Stimulated activated CD4-positive, alpha-beta T cell treated with anti-CD3 and anti-CD28 coated beads, Interleukin-1b, Interleukin-23, amount 100 ng/mL, for 48 hours (primary cell): Measurements from ENCODE around the gene CYP2W1.
A peak's percentile ranks its signal among the peaks of the same experiment; 100 is the strongest.

ENCODE experiments used
- DNase-seq: peaks from one replicate; pipeline ENCODE4 v3.0.0-alpha.2; 2020

Gene CYP2W1

DNA sequence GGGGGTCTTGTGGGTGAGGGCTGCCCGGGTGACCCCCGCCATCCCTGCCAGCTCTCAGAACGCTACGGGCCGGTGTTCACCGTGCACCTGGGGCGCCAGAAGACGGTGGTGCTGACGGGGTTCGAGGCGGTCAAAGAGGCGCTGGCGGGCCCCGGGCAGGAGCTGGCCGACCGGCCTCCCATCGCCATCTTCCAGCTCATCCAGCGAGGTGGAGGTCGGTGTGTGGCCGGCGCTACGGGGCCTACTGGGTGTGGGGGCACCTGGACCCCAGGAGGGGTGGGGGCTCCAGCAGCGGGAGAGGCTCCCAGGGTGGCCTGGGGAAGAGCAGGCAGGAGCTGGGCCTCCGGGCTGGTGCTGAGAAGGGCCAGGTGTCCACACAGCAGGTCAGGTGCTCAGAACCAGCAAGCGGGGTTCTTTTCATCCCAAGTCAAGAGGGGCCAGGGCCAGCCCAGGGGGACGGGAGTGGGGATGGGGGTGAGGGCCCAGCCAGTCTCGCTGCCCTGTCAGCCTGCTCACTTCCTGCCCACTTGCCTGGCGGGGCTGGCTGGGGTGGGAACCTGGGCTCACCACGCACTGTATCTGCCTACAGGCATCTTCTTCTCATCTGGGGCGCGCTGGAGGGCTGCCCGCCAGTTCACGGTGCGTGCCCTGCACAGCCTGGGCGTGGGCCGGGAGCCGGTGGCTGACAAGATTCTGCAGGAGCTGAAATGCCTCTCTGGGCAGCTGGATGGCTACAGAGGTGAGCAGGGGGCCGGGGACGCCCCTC is 1.6 kb downstream of the CYP2W1 start:
- DNase-seq, result no peak

DNA sequence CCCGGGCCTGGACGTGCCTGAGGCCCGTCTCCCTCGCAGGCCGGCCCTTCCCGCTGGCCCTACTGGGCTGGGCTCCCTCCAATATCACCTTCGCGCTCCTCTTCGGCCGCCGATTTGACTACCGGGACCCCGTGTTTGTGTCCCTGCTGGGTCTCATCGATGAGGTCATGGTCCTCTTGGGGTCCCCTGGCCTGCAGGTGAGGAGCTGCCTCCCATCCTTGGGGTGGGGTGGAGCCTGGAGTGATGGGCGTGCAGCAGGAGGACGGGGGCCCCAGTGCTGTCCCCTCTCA is 2.1 kb downstream of the CYP2W1 start:
- DNase-seq, result no peak

DNA sequence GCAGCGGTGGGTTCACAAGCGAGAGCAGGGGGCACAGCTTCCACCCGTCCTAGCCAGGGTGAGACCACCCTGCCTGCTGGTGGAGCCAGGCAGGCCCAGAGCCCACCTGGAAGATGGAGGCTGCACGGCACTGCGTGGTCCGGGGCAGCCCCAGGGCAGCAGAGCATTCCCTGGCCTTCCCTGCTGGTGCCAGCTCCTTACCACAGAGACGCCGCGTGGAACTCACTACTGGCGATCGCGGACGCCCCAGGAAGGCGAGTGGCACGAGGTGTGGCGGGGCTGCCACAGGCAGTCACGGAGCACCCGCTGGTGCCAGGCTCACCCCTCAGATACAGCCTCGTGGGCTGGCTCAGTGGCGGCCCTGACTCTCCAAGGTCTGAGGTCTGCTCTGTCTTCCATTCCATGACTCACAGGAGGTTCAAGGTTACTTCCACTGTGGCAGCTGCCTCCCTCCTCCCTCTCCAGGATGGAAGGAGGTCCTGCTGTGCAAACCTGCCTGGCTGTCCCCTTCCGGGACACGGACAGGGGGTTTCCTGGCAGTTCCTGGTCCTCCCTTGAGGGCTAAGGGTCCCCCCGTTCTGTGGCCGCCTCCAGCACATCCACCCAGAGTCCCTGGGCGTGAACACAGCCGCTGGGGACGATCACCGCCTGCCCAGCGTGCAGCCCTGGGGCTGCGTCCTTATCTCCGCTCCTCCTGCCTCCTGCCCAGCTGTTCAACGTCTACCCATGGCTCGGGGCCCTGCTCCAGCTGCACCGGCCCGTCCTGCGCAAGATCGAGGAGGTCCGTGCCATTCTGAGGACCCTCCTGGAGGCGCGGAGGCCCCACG is 3.1 kb downstream of the CYP2W1 start:
- DNase-seq, result no peak

DNA sequence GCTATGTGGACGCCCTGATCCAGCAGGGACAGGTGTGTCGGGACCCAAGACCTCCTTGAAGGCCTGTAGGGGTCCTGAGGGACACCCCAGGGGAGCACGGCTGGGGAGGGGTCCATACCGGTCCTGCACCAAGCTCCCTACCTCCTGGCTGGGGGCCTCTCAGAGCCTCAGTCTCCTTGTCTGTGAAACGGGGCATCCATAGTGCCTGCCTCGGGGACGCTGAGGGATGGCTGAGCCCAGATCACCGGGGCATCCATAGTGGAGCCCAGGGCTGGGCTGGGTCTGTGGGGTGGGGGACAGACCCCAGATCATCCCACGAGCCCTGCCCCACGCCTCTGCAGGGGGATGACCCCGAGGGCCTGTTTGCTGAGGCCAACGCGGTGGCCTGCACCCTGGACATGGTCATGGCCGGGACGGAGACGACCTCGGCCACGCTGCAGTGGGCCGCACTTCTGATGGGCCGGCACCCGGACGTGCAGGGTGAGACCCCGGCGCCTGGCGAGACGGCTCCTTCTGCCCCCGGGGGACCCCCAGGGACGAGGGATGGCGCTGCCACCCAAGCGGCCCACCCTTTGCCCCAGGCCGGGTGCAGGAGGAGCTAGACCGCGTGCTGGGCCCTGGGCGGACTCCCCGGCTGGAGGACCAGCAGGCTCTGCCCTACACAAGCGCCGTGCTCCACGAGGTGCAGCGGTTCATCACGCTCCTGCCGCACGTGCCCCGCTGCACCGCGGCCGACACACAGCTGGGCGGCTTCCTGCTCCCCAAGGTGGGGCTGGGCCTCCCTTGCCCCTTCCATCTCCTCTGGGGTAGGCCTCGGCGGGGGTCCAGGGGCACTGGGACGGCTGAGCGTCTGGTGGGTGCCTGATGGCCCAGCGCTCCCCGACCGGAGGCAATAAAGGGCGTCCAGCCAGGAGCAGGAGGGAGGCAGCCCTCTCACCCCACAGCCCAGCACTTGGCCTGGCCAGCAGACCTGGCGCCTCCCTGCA is 4.1 kb downstream of the CYP2W1 start:
- no peak for DNase-seq

DNA sequence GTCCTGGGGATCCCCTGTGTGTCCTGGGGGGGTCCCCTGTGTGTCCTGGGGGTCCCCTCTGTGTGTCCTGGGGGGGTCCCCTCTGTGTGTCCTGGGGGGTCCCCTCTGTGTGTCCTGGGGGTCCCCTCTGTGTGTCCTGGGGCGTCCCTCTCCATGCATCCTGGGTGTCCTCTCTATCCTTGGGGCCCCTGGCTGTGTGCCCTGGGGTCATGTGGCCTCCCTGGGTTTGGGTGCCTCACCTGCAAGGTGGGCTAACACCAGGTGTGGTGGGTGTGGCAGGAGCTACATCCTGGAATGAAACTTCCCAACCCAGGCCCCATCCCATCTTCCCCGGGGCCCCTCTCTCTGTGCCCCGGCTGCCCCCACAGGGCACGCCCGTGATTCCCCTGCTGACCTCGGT is 4.9 kb downstream of the CYP2W1 start:
- DNase-seq, result no peak

DNA sequence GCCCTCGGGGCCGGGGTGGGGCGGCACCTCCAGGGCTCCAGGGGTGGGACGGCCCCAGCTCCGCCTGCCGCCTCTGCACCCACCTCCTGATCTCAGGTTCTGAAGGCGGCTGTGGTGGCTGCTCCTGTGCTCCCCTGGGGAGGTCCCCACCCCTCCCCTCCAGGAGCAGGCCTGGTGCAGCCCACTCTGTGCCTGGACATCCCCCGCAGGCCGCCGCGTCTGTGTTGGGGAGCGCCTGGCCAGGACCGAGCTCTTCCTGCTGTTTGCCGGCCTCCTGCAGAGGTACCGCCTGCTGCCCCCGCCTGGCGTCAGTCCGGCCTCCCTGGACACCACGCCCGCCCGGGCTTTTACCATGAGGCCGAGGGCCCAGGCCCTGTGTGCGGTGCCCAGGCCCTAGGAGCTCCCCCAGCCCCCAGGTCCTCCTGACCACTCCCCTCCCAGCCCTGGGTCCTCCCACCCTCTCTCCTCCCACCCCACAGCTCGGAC is 5.5 kb downstream of the CYP2W1 start:
- DNase-seq, result no peak

DNA sequence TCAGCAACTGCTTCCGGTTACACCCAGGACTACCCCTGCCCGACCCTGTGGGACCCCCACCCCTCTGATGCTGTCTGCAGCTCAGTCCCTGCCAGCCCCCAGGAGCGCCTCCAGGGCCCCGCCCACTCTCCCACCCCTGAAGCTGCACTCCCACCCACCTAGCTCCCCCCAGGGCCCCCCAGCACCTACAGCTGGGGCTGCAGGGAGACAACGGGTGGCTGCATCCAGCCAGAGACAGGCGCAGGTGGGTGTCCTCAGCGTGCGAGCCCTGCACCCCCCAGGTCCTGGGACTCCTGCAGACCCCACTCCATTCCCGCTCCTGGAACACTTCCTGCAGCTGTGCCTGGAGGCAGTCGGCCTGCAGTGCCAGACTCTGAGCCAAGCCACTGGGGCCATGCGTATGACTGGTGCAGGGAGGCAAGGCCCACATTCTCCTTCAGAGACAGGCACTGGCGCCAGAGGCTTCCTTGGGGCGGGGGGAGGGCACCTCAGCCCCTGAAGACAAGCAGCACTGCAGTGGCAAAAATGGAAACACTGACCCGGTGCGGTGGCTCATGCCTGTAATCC is 6.1 kb downstream of the CYP2W1 start:
- no peak for DNase-seq

DNA sequence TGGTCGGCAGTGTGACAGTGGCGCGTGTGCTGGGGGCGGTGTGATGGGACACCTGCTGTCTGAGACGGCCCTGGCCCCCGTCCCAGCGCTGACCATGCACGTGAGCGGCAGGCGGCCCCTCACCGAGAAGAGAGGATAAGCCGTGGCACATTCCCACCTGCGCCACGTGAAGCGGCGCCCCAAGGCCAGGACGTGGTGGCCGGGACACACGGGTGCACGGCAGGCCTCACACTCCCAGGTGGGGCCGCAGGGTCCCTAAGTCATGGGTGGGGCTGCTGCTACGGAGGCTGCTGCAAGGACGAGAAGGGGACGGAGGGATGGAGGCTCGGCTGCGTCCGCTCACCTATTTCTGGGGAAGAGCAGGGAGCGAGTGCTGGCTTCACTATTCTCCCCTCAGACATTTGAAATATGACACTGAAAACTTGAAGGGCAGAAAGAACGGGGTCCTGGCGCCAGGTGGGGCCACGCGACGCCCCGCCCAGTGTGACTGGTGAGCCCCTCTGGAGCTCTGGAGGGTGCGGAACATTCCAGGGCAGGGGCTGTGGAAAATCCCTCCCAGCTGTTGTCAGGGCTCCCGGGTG is 7.5 kb downstream of the CYP2W1 start:
- DNase-seq, result no peak

DNA sequence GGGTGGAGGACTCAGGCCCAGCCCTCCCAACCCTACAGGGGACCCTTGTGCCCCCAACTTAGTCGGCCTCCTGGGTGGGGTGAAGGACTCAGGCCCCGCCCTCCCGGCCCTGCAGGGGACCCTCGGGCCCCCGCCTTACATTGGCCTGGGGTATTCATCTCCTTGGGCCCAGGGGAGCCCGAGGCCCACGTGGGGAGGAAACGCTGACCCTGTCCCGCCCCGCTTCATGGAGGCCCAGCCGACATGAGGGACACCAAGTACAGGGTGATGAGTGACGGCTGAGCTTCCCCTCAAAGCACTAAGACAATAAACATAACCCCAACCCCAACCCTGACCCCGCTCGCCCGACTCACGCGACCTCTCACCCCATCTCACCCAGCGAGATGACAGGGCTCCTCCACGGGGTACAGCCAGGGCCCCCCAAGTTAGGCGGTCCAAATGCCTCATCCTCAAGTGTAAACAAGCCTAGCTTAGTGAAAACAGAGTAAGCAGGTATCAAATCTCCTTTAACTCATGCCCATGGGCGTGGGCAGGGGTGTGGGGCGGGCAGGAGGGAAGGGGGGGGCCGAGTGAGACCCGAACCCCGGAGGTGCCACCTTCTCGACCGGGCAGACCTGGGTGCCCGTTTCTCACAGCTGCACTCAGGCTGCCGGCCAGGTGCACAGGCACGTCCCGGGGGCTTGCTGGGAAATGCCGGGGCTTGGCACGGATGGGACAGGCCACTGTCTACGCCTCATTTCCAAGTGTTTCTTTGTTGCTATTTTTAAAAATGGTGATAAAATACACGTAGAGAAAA is 8.2 kb downstream of the CYP2W1 start:
- DNase-seq, result no peak

DNA sequence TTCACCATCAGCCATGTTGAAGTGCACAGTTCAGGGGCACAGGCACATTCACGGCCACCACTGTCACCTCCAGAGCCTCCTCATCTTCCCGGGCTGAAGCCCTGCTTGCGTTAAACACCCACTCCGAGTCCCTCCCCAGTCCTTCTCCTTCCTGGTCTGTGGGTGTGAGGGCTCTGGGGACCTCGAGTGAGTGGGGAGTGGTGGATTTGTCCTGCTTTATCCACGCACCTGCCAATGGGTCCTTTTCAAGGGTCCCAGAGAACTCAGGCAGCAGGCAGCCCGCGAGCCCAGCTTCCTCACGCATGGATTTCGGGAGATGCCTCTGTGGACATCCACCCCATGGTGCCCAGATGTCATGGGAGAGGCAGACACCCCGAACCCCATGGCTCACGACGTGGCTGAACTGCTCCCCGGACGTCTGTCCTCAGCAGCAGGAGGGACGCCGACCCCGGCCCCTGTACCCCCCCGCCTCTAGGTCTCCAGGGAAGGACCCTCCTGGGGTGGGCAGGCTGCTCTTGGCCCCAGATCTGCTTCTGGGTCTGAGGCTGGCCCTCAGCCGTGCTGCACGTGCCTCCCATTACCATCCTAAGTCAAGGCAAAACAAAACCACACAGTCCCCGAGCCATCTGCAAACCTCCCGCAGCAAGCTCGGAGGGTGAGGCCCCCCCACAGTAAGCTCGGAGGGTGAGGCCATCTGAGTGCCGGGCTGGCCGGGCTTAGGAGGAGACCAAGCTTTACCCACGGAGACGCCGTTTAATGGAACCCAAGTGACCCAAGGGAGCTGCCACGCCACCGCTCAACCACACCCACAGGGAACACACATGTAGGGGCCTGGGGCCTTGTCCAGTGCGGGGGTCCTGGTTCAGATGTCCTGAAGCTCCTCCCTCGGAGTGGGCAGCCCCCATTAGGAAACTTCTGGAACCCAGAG is 9.0 kb downstream of the CYP2W1 start:
- no peak for DNase-seq

DNA sequence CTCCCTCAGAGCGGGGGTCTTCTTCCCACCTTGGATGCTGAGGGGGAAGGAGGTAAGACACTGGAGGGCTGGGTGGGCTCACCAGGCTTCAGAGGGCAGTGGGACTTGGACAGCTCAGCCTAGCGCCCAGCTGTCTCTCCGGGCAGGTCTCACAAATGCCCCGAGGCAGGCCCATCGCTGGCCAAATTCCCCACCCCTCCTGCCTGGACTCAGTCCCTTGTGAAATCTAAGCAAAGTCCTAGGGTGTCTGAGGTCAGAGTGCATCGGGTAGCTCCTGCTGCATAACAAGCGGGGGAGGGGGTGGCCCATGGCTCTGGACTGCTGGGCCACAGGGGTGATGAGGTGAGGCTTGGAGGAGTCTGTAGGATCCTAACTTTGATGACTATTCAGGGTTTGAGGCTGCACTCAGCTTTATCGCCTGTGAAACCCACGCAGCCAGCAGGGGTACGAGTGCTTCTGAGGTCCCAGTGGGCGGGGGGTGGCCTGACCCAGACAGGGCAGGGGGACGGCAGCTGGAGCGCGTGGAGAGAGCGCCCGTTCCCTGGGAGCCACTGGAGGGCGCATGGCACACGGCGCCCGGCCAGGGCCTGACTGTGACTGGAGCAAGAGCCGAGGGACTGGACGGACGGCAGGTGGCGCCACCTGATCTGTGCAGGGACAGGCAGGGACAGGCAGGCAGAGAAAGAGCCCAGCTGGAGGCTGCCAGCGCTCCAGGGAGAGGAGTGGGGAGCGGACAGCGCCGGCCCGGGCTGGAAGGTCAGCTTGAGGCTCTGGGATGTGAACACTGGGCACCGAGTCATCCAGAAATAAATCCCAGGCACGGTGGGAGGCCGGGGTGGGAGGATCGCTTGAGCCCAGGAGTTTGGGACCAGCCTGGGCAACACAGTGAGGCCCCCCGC is 10.0 kb downstream of the CYP2W1 start:
- peak; percentile 93 for DNase-seq

DNA sequence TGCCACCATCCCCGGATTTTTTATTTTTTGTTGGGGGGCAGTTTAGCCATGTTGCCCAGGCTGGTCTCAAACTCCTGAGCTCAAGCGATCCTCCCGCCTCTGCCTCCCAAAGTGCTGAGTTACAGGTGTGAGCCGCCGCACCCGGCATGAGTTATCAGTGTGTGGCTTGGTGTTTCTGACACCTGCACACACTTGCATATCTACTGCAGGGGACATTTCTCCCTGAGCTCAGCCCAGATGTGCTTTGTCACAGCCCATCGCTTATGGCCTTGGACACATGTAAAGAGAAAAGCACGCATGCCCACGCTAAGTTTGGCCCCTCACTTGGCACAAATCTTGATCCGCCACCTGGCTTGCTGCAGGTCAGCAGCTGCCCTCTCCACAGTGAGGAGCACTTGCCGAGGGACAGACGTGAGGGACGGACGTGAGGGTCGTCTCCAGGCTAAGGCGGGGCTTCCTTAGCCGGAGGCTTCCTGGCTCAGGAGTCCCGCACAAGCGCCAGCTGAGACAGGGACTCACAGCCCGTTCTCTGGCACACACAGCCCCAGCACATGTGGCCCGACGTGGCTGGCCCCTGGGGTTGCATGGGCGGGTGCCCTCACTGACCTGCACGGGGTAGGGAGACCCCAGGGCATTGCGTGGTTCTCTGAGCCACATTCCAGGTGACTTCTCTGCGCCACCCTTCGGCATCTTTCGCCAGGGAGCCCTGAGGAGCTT is 11.8 kb downstream of the CYP2W1 start:
- DNase-seq, result no peak

DNA sequence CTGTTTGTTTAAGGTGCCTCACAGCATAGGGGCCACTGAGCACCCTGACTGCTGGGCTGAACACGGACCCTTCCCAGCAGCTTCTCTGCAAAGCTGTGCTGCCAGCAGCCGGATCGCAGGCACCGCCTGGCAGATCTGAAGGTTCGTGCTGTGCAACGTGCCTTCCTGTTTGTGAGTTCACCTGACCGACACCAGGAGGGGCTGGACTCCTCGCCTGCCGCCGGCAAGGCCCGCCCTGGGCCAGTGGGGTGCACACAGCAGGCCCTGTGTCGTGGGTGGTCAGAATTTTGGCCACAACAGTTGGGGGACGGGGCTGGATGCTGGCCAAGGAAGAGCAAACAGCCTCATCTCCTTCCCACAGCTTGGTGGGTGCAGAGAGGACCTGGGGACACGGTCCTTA is 12.6 kb downstream of the CYP2W1 start:
- DNase-seq, result no peak

DNA sequence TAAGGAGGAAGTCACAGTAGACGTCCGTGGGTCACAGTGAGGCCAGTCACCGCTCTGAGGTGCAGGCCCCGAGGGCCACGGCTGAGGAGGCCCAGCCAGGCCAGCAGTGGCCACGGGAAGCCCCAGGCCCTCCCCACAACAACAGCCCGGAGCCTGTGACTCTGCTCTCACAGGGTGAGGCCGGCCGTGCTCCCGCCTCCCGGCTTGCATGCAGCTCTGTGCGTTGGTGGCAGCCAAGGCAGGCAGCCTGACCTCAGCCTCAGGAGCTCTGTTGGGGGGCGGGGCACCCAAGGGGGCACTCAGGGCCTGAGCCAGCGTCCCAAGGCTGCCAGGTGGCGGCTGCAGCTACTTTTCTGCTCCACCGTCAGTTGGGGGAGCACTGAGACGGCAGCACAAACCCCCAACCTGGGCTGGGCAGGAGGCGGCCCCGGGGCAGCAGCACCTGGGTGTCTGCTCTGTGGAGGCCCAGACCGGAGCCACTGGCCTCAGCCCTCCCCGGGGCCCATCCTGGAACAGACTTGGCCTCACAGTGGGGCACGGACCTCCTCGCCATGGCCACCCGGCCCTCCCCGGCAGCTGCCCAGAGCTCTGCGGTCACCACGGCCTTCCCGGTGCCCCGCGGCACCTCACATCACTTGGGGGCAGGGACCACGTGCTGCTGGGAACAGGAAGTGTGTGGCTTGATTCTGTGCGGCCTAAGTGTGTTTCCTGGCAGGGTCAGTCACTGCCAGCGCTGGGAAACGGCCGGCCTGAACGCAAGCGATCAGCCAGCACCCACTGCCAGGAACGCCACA is 13.3 kb downstream of the CYP2W1 start:
- no peak for DNase-seq

DNA sequence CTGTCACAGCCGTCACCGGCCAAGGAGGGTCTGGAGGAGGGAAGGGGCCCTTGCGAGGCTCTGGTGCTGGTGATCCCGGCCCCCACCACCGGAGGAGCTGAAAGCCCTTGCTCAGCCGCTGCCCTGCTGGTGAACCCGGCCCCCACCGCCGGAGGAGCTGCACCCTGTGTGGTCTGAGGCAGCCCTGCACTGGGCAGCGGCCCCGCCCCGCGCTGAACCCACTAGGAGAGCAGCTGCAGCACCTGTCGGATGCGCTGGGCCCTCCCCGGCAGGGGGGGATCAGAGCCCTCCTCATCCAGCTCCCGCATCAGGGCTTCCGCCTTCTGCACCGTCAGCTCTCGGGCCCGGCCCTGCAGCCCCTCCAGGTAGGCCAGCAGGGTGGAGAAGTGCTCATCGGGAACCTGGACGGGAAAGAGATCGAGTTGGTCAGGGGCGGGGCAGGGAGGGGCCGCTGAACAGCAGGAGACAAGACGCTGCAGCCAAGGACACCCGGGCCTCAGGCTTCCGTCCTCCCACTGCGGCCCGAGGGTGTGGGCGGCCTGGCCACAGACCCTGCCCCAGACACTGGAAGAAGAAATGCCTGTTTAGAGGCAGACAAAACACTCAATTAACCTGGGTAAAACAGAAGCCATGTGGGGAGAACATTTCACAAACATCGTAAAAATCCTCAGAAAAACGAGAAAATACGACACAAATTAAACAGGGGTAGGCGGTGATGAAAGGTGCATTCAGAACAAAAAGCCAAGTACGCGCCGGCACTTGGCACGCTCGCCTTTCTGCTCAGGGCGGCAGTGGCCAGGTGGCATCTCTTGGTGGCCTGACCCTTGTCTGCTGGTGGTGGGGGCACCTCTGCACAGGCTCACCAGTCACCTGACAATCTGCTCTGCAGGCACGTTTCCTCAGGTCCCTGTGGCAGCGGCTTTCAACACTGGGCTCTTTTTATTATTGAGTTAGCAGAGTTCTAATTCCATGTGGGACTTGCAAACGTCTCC is 14.7 kb downstream of the CYP2W1 start:
- no peak for DNase-seq

DNA sequence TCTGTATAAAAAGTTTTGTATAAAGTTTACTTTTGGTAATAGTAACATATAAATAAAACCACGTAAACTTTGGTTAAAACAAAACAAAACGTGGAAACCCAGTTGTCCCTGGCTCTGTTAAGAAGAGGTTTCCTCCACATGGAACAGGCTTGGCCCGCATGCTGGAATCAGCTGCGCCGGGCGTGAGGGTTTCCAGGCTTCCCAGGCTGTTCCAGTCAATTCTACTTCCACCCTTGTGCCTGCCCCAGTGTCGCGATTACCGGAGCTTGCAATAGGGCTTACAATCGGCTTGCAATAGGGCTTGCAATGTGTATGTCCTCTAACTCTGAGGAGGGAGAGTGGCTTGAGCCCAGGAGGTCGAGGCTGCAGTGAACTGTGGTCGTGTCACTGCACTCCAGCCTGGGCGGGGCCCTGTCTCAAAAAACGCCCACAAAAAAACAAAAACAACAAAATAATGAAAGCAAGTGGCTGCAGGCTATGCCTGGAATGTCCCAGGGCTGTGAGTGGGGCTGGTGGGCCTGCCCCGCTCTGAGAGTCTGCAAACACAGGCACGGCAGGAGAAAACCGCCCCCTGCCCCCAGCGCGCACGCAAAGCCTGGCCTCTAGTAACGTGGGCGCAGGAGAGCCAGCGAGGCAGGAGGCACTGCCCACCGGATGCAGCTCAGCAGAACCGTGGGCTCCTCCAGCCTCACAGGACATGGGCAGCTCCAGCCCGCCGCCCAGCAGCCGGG is 16.3 kb downstream of the CYP2W1 start:
- DNase-seq, result no peak
